Fibroblast of skin of left biceps (primary cell): ENCODE data around the gene MAST1.
"Not testable (repeated sequence)": the region's sequence is repeated elsewhere in the genome, so short reads cannot be mapped to it uniquely, and the experiment has no call there.

Experiments used
- DNase-seq, 2 experiments: peaks; one replicate each; pipeline ENCODE4 v3.0.0-alpha.2; 2013; ENCODE audit warnings: low read depth in 2 of 2

MAST1 gene

DNA sequence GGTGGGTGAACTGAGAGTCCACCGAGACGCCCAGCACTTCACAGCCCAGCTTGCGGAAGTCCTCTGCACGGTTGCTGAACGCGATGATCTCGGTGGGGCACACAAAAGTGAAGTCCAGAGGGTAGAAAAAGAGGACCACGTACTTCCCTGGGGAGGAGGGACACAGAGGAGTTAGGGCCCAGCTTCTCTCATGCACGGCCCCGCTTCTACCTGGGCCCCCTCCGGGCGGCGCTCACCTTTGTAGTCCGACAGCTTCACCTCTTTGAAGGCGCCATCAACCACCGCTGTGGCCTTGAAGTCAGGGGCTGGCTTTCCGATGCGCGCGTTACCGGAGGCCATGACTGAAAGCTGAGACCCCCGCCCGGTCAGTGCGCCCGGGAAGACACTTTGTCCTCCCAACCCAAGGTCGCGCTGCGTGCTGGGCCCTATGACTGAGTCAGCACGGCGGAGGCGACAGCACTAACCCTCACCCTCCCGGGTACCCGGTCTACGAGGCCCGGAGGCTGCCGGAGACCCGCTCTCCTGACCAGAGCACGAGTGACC lies 37.3 kb upstream of the MAST1 start:
- DNase-seq: no peak

DNA sequence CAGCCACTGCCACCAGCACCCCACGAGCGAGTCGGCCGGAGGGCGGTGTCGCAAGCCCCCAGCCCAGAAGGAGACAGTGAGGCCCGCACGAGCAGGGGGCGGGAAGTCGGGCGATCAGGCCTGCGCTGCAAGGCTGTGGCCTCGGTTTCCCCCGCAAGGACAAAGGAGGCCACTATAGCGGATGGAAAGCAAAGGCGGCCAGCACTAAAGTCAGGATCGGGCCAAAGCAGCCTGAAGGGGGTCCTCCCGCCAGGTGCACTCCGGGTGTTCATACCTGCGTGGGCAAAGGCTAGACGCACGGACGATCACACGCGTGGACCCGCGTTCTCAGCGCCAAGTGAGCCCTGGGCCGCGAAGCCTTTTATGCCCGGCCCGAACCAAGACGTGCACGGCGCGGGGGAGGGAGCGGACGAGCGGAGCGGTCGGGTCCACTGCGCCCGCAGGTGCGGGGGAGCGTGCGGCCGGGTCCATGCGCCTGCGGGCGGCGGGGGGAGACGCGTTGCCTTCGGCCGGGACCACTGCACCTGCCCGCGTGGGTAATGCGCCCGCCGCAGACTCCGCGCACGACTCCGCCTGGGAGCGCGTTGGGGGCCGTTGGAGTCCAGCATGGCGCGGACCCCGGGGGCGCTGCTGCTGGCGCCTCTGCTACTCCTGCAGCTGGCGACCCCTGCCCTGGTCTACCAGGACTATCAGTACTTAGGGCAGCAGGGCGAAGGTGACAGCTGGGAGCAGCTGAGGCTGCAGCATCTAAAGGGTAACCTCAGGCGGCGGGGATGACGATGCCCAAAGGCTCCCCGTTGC lies 36.6 kb upstream of the MAST1 start, which contains the start of the genes PRDX2 and THSD8:
PRDX2 (minus strand) TSS at position 335 of the 801 bp plus-strand sequence. CDS start 539 bp downstream, outside the sequence.
THSD8 (plus strand) TSS at position 604 of the 801 bp plus-strand sequence; CDS start at position 607, 3 bp downstream.
- no peak for DNase-seq

DNA sequence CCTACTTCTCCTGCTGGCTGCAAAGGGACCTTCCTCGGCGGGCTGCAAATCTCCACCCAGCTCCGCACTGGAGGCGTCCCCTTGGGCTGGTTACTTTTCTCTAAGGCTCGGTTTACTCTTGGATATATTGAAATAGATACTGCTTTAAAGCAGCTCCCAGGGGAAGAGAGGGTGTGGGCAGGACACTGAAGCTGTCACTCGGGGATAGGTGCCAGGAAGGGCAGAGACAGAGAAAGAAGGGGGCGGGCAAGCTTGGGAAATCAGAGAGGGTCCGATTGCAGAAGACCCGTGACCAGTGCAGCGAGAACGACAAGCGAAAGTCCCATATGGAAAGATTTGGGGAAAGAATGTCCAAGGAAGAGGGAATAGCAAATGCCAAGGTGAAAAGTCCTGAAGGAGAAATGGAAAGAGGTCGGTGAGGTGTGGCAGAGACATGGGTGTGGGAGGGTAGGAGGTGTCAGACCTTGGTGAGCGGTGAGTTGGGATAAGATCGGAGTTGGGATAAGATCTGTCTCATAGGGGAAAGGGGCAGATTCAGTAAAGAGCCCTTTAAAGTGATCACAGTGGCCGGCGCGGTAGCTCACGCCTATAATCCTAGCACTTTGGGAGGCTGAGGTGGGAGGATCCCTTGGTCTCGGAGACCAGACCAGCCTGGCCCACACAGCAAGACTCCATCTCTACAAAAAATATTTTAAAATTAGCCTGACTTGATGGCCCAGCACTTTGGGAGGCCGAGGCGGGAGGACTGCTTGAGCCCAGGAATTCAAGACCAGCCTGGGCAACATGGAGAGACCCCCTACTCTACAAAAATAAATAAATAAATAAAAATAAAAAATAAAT lies 35.8 kb upstream of the MAST1 start:
- DNase-seq: no peak

DNA sequence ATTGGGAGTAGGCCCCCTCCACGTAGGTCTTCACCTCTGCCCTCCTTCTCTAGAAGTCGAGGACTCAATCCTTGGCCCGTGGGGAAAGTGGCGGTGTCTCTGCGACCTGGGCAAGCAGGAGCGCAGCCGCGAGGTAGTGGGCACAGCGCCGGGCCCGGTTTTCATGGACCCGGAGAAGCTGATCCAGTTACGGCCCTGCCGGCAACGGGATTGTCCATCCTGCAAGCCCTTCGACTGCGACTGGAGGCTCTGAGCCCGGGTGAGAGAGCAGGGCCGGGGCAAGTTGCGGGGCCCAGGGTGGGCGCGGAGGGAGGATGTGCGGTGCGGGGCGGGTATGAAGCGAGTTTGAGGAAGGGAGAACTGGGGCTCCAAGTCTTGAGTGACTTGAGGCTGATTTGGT lies 34.3 kb upstream of the MAST1 start:
- no peak for DNase-seq

DNA sequence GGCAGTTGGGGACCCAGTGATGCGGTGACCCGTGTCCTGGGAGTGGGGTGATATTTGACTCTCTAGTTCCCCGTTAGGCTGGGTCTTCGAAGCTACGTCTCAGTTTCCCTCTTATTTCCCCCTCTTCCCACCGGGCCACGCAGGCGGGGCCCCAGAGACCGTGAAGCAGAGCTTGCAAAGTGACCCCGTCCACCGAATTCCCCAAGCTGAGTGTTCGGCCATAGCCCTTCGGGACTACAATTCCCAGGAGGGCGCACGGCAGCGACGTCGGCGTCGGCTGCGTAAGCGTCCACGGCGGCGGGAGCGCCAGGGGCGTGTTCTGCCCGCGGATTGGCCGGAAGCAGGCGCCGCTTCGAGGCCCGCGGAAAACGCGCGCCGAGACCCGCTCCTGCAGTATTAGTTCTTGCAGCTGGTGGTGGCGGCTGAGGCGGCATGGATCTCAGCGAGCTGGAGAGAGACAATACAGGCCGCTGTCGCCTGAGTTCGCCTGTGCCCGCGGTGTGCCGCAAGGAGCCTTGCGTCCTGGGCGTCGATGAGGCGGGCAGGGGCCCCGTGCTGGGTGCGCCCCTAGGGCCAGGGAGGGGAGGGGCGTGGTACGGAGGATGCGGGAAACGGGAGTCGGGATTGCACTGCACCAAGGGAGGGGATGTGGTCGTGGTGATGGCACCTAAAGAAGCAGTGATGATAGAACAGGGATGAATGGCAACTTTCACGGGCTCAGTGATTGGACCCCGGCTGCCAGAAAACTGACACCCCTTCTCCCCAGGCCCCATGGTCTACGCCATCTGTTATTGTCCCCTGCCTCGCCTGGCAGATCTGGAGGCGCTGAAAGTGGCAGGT lies 31.9 kb upstream of the MAST1 start, which contains the start of gene RNASEH2A:
RNASEH2A (plus strand) TSS at position 343 of the 840 bp plus-strand sequence; CDS start at position 433, 90 bp downstream.
- DNase-seq: peak; percentile 60 to 71

DNA sequence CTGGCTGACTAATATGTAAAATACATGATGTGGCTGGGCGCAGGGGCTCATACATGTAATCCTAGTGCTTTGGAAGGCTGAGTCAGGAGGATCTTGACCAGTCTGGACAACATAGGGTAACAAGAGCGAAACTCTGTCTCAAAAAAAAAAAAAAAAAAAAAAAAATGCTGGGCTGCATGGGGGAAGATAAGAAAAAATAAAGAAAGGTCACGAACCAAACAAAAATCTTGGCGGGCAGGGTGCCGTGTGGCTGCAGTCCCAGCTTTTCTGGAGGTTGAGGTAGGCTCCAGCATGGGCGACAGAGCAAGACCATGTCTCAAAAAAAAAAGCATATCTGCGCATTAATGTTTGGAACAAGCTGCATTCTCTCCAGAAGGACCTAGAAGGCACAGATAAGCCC lies 23.2 kb upstream of the MAST1 start:
- DNase-seq: no peak

DNA sequence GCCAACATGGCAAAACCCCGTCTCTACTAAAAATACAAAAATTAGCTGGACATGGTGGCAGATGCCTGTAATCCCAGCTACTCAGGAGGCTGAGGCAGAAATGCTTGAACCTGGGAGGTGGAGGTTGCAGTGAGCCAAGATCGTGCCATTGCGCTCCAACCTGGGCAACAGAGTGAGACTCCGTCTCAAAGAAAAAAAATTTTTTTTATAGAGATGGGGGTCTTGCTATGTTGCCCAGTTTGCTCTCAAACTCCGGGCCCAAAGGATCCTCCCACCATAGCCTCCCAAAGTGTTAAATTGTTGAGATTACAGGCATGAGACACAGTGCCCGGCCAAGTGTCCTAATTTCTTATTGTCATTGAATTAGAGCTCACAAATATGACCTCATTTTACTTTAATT lies 21.1 kb upstream of the MAST1 start:
- DNase-seq: not testable (repeated sequence)

DNA sequence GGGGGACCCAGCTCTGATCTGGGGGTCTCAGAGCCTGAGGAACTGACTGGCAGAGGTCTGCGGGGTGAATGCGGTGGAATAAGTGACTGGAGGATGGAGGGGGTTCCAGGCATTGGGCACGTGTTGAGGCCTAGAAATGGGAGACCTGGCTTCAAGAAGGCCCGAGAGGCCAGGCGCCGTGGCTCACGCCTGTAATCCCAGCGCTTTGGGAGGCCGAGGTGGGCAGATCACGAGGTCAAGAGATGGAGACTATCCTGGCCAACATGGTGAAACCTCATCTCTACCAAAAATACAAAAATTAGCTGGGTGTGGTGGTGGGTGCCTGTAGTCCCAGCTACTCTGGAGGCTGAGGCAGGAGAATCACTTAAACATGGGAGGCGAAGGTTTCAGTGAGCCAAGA lies 20.5 kb upstream of the MAST1 start:
- not testable (repeated sequence) for DNase-seq

DNA sequence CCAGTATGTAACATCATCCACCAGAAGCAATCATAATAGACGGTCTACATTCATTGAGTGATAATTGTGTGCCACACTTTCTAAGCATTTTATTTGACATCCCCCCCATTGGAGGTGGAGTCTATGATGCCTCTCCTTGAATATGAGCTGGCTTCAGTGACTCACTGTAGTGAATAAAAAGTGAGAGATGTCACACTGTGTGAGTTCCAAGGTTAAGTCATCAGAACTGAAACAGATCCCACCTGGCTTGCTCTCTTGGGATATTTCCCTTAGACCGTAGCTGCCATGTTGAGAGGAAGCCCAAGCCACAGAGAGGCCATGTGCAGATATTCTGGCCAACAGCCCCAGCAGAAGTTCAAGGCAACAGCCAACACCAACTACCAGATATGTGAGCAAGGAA lies 16.6 kb upstream of the MAST1 start:
- DNase-seq: no peak

DNA sequence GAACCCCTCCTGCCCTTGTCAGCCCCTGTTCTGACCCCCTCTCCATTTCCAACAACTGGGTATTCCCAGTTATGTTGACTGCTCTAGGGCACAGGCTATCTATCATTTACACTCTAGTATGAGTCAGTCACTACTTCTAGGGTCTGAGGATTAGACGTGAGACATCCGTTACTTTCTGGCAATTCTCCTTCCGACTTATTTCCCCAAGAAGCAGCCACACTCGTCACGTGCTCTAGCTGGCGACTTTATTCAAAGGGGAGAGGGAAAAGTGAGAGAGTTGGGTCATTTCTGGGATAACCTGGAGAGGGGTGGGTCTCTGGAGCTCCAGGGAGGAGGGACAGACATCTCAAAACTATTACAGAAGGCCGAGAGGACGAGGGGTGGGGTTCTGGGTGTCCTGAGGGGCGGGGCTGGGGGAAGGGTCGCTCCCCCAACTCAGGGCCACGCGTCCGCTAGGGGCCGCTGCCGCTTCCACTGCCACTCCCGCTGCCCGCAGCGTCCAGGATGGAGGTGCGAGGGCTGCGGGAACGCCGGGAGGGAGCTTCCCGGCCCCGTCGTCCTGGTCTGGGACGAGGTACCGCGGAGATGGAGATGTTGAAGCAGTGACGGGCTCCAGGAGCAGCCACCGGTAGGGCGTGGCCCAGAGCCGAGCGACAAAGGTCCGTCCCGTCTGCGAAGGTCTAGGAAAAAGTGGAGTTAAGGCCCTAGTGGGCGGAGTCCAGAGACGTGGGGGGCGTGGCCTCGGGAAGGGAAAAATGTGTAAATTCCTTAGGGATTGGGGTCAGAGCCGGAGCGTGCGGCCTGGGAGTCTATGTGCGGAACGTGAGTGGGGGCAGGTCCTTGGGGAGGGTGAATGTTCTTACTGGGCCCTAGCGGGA lies 12.8 kb upstream of the MAST1 start:
- DNase-seq: no peak

DNA sequence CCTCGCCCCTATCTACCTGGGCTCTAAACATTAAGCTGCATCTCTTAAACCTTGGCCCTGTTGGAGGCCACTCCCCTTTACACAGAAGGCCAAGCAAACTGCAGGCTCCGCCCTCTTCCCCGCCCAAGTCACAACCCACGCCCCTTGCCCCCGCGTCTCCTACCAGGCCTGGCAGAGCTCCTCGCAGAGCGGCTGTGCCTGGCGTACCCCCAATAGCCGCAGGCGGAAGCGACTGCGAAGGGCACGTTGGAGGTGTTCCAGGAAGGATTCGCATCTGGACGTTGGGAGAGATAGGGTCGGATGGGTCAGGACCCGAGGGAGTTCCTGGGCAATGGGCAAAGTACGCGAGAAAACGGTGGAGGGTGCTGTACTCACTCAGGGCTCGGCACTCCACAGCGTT lies 9.8 kb upstream of the MAST1 start:
- DNase-seq: no peak

DNA sequence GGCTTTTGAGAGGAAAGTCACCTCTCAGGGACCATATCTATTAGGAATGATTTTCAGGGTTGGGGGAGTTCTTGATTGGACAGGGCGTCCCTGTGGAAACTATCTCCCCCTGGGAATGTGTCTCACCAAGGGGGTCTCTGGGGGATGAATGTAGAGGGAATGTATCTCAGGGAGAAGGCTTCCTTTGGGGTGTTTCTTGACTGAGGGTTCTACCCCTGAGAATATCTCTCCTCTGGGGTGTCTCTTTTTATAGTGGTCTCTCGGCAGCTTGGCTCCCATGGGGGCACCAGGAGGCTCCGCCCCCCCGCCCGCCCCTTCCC lies 4.9 kb upstream of the MAST1 start:
- no peak for DNase-seq

DNA sequence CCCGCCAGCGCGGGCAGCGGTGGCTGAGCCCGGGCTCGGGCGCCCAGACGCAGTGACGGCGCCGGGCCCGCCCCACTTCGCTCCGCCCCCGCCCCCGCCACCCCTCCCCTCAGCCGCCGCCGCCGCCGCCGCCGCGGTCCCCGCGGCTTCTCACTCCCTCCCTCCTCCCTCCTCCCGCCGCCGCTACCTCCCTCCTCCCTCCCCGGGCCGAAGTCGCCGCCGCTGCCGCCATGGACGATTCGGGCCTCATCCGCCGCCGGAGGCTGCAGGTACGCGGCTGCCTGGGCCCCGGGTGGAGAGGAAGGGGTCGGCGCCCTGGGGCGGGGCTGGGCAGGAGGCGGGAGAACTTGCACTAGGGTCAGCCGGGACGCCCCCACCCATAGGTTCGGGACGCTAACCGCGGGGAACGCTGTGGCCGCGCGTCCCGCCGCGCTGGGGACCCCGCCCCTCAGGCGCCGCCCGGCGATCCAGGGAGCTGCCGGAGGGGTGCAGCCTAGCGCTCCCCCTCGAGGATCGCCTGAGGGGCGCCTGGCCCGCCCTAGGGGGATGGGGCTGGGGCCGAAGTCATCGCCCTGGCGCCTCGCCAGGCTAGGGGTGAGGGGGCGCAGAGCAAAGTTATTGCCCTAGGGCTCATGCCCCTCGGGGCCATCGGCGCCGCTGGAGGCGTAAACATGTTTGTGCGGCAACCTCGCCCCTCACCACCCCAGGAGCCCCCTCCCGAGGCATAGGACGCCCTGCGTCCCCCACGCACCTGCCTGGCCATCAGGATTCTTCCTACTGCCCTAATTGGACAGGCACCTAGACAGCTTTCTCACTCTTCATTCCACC lies 4.4 kb upstream of the MAST1 start:
- no peak for DNase-seq

DNA sequence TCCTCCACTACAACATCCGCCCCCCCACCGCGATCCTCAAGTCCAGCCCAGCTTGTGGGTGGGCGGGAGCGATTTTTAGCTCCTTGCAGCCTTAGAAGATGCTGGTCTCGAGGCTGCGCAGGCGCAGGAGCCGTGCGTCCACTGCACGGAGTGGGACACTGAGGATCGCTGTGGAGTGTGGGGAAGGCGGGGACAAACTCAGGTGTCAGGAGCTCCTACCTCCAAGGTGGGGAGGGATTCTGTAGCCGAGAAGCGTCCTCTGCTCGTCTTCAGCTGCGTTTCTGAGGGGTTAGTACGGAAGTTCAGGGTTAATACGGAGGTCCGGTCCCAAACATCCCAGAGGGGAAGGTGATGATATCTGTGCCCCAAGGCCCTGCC lies 3.8 kb upstream of the MAST1 start, which contains the start of gene RTBDN:
RTBDN (minus strand) TSS at position 14 of the 378 bp plus-strand sequence. CDS start 4,600 bp downstream, outside the sequence.
- DNase-seq: no peak

DNA sequence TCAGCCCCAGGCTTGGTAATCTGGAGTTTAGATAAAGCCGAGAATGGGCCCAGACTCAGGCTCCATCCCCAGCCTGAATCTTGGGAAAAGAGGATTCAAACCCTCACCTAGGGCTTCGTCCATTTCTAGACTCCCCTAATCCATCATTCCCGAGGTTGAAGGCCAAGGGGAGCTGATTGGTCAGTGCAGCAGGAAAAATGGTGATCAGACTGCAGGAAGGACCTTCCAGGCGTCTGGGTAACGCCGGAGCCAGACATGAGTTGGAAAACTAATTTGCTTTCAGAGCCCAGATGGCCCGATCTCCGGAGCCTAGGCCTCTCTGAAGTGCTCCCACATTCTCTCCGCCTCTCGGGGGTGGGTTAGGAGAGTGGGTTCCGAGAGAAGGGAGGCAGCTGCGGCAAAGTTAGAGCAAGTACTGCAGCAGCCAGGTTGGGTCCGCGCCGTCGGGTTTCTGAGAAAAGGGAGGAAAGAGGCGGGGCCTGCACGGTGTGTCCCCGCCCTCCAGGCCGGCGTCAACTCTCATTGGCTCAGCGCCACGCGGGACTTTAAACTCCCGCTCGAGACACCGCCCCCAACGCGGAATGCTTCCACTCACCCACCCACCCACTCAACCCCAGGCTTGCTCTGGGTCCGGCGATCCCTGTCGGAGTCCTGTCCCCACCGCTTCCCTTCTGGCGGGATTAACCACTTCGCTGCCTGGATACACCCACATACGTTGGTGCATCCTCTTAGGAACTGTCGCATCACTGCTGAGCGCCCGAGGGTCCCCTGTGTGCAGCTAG lies 3.1 kb upstream of the MAST1 start:
- no peak for DNase-seq

DNA sequence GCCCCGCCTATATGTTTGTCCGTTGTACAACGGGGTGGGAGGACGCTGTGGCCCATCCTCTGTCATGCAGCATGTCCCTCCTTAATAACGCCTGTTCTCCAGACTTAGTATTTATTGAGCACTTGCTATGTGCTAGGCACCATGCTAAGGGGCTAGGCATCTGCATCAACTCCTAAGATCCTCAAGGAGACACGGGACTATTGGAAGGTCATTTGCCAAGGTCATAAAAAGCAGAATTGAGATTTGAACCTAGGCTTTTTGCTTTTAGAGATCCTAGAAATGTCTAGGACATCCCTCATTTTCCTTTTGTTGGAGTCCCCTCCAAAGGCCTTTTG lies 1.8 kb upstream of the MAST1 start:
- no peak for DNase-seq

DNA sequence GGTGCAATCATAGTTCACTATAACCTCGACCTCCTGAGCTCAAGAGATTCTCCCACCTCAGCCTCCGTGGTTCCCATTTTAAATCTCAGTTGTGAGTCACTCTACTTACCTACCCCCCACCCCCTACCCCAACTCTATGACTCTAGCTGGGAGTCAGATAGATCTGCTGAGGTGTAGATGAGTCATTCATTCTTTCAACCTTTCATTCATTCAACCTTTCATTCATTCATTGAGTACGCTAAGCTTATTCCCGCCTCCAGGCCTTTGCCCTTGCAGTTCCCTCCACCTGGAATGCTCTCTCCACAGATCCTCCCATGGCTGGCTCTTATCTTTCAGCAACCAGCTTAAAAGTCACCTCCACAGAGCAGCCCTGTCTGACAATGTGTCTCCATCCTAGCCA lies 1.1 kb upstream of the MAST1 start:
- DNase-seq: no peak

DNA sequence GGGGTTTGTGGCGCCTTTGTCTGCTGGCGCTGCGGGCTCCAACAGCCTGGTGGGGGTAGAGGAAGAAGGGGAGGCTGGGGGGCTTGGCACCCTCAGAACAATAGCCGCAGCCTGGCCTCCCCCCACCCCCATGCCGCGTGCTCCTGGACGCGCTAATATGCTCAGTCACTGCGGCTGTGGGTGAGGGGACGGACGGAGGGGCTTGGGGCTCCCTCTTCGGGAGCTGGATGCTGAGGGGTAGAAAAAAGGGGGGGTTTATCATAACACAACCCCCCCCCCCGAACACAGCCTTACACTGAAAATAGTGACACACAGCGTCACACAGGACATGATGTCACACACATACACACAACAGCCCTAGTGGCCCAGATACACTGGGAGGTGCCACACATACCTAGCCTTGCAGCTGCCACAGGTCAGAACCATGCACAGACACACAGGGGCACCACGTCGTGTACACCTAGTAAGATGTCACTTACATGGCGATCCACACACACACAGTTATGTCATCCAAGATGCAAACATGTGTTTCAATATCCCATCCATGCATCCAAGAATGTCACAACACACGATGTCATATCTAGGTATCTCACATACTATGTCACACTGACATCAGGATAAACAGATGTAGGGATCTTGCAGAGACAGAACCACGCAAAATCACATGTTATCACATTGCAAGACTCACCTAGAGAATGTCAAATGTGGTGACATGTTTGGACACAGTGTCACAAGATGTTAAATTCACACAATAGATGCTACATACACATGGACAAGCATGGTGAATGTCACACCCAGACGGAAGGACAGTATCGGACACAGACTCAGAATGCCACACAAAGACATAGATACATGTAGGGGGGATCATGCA lies 806 bp downstream of the MAST1 start:
- DNase-seq: no peak
